SK-N-SH treated with all-trans-retinoic acid at 6 μM for 48 hours (cell line): ENCODE results near the gene IFNGR1.

Source experiments
- ARNTL ChIP-seq: fragments of 450-650 bp; formaldehyde crosslinking; IDR thresholded peaks from 2 replicates; pipeline ENCODE4 v1.5.0; 2020; ENCODE audit warnings: low read depth, mild to moderate bottlenecking, moderate library complexity, borderline replicate concordance
- ESRRG ChIP-seq: fragments of 250-450 bp; sonication (Bioruptor Pico); IDR thresholded peaks from 2 replicates; pipeline ENCODE4 v1.6.1; 2021; ENCODE audit warnings: mild to moderate bottlenecking
- OSR1 ChIP-seq: fragments of 250-450 bp; sonication (Bioruptor Pico); IDR thresholded peaks from 2 replicates; pipeline ENCODE4 v1.8.0; 2022; ENCODE audit warnings: moderate library complexity, mild to moderate bottlenecking, inconsistent platforms
- TCF4 ChIP-seq: fragments of 250-450 bp; sonication (Bioruptor Pico); IDR thresholded peaks from 2 replicates; pipeline ENCODE4 v1.8.0; 2021; ENCODE audit warnings: mild to moderate bottlenecking, moderate library complexity, borderline replicate concordance
- TOX ChIP-seq: fragments of 250-450 bp; sonication (Bioruptor Pico); IDR thresholded peaks from 2 replicates; pipeline ENCODE4 v1.8.0; 2021; ENCODE audit warnings: mild to moderate bottlenecking, moderate library complexity, borderline replicate concordance
- ZC3H10 ChIP-seq: fragments of 250-450 bp; sonication (Bioruptor Pico); IDR thresholded peaks from 2 replicates; pipeline ENCODE4 v1.5.1; 2021; ENCODE audit warnings: mild to moderate bottlenecking, moderate library complexity
- ZFP3 ChIP-seq: fragments of 250-450 bp; sonication (Bioruptor Pico); IDR thresholded peaks from 2 replicates; pipeline ENCODE4 v1.5.0; 2020; ENCODE audit warnings: mild to moderate bottlenecking, moderate library complexity
- ZFP30 ChIP-seq: fragments of 450-650 bp; formaldehyde crosslinking; IDR thresholded peaks from 2 replicates; pipeline ENCODE4 v1.5.0; 2022; ENCODE audit warnings: mild to moderate bottlenecking, moderate library complexity
- TF ChIP-seq, protein P1 (sequence below): fragments of 250-450 bp; sonication (Bioruptor Pico); IDR thresholded peaks from 2 replicates; pipeline ENCODE4 v1.5.0; 2020; ENCODE audit warnings: mild to moderate bottlenecking, moderate library complexity
- TF ChIP-seq, protein P2 (sequence below): fragments of 250-450 bp; sonication (Bioruptor Pico); IDR thresholded peaks from 2 replicates; pipeline ENCODE4 v1.5.1; 2021; ENCODE audit warnings: mild to moderate bottlenecking, moderate library complexity
- TF ChIP-seq, protein P3 (sequence below): fragments of 250-450 bp; sonication (Bioruptor Pico); IDR thresholded peaks from 2 replicates; pipeline ENCODE4 v1.8.0; 2021; ENCODE audit warnings: low read depth, mild to moderate bottlenecking, moderate library complexity, borderline replicate concordance
- TF ChIP-seq, protein P4 (sequence below): fragments of 250-450 bp; sonication (Bioruptor Pico); IDR thresholded peaks from 2 replicates; pipeline ENCODE4 v1.5.1; 2020; ENCODE audit warnings: low read depth, mild to moderate bottlenecking, moderate library complexity
- TF ChIP-seq, protein P5 (sequence below): fragments of 250-450 bp; sonication (Bioruptor Pico); IDR thresholded peaks from 2 replicates; pipeline ENCODE4 v1.8.0; 2020; ENCODE audit warnings: mild to moderate bottlenecking, moderate library complexity, borderline replicate concordance

DNA sequence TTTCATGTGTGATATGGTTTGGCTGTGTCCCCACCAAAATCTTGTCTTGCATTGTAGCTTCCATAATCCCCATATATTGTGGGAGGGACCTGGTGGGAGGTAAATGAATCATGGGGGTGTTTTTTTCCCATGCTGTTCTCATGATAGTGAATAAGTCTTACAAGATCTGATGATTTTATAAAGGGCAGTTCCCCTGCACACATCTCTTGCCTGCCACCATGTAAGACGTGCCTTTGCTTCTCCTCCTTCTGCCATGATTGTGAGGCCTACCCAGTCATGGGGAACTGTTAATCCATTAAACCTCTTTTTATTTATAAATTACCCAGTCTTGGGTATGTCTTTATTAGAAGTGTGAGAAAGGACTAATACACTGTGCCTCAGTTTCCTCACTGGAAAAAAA lies 41.6 kb downstream of the IFNGR1 start:
- TF ChIP-seq TOX (CRISPR knock-in tag) (no peak), ZFP30 (CRISPR knock-in tag) (no peak), OSR1 (no peak), ARNTL (CRISPR knock-in tag) (no peak), ESRRG (CRISPR knock-in tag) (no peak), TCF4 (no peak), ZFP3 (CRISPR knock-in tag) (no peak), ZC3H10 (no peak)
- TF ChIP-seq, protein P1, sequence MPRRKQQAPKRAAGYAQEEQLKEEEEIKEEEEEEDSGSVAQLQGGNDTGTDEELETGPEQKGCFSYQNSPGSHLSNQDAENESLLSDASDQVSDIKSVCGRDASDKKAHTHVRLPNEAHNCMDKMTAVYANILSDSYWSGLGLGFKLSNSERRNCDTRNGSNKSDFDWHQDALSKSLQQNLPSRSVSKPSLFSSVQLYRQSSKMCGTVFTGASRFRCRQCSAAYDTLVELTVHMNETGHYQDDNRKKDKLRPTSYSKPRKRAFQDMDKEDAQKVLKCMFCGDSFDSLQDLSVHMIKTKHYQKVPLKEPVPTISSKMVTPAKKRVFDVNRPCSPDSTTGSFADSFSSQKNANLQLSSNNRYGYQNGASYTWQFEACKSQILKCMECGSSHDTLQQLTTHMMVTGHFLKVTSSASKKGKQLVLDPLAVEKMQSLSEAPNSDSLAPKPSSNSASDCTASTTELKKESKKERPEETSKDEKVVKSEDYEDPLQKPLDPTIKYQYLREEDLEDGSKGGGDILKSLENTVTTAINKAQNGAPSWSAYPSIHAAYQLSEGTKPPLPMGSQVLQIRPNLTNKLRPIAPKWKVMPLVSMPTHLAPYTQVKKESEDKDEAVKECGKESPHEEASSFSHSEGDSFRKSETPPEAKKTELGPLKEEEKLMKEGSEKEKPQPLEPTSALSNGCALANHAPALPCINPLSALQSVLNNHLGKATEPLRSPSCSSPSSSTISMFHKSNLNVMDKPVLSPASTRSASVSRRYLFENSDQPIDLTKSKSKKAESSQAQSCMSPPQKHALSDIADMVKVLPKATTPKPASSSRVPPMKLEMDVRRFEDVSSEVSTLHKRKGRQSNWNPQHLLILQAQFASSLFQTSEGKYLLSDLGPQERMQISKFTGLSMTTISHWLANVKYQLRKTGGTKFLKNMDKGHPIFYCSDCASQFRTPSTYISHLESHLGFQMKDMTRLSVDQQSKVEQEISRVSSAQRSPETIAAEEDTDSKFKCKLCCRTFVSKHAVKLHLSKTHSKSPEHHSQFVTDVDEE (CRISPR knock-in tag): no peak
- TF ChIP-seq, protein P2, sequence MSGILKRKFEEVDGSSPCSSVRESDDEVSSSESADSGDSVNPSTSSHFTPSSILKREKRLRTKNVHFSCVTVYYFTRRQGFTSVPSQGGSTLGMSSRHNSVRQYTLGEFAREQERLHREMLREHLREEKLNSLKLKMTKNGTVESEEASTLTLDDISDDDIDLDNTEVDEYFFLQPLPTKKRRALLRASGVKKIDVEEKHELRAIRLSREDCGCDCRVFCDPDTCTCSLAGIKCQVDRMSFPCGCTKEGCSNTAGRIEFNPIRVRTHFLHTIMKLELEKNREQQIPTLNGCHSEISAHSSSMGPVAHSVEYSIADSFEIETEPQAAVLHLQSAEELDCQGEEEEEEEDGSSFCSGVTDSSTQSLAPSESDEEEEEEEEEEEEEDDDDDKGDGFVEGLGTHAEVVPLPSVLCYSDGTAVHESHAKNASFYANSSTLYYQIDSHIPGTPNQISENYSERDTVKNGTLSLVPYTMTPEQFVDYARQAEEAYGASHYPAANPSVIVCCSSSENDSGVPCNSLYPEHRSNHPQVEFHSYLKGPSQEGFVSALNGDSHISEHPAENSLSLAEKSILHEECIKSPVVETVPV: no peak
- TF ChIP-seq, protein P3, sequence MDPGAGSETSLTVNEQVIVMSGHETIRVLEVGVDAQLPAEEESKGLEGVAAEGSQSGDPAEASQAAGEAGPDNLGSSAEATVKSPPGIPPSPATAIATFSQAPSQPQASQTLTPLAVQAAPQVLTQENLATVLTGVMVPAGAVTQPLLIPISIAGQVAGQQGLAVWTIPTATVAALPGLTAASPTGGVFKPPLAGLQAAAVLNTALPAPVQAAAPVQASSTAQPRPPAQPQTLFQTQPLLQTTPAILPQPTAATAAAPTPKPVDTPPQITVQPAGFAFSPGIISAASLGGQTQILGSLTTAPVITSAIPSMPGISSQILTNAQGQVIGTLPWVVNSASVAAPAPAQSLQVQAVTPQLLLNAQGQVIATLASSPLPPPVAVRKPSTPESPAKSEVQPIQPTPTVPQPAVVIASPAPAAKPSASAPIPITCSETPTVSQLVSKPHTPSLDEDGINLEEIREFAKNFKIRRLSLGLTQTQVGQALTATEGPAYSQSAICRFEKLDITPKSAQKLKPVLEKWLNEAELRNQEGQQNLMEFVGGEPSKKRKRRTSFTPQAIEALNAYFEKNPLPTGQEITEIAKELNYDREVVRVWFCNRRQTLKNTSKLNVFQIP: no peak
- TF ChIP-seq, protein P4, sequence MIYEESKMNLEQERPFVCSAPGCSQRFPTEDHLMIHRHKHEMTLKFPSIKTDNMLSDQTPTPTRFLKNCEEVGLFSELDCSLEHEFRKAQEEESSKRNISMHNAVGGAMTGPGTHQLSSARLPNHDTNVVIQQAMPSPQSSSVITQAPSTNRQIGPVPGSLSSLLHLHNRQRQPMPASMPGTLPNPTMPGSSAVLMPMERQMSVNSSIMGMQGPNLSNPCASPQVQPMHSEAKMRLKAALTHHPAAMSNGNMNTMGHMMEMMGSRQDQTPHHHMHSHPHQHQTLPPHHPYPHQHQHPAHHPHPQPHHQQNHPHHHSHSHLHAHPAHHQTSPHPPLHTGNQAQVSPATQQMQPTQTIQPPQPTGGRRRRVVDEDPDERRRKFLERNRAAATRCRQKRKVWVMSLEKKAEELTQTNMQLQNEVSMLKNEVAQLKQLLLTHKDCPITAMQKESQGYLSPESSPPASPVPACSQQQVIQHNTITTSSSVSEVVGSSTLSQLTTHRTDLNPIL (CRISPR knock-in tag): no peak
- TF ChIP-seq, protein P5, sequence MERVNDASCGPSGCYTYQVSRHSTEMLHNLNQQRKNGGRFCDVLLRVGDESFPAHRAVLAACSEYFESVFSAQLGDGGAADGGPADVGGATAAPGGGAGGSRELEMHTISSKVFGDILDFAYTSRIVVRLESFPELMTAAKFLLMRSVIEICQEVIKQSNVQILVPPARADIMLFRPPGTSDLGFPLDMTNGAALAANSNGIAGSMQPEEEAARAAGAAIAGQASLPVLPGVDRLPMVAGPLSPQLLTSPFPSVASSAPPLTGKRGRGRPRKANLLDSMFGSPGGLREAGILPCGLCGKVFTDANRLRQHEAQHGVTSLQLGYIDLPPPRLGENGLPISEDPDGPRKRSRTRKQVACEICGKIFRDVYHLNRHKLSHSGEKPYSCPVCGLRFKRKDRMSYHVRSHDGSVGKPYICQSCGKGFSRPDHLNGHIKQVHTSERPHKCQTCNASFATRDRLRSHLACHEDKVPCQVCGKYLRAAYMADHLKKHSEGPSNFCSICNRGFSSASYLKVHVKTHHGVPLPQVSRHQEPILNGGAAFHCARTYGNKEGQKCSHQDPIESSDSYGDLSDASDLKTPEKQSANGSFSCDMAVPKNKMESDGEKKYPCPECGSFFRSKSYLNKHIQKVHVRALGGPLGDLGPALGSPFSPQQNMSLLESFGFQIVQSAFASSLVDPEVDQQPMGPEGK (CRISPR knock-in tag): no peak
